OCI-M2 (cell line): ENCODE measurements around the gene TPRG1L.
A peak's percentile ranks its signal among the peaks of the same experiment; 100 is the strongest.
"Not testable (repeated sequence)": the region's sequence is repeated elsewhere in the genome, so short reads cannot be mapped to it uniquely, and the experiment has no call there.

ENCODE experiments used
- DNase-seq: peaks from one replicate; lab custom pipeline; 2025; ENCODE audit not compliant: unreplicated experiment; lab: John Stamatoyannopoulos, UW

The TPRG1L gene

DNA sequence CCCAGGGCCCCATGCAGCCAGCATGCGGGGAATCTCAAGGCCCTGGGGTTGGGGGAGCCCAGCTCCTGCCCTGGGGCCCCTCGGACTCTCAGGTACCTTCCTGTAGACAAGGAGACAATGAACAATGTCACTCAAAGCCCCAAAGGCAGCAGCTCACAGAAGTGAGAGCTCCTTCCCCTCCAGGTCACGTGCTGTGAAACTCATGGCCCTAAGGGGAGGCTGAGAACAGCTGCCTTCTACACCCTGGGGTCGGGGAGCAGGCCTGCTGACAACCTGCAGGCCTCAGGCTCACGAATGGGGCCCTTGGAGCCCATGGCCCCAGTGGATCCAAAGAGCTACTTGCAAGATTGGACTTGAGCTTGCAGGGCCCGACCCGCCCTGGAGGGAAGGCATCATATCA lies 16.7 kb upstream of the TPRG1L start:
- DNase-seq, result no peak

GRCh38 chr1:3609016-3609768 lies 15.6 kb upstream of the TPRG1L start:
- no peak for DNase-seq

GRCh38 chr1:3609769-3610526 lies 14.9 kb upstream of the TPRG1L start:
- DNase-seq, result no peak

- DNase-seq, result no peak
These were observed 14.2 kb upstream of the TPRG1L start for GRCh38 chr1:3610527-3611169.

DNA sequence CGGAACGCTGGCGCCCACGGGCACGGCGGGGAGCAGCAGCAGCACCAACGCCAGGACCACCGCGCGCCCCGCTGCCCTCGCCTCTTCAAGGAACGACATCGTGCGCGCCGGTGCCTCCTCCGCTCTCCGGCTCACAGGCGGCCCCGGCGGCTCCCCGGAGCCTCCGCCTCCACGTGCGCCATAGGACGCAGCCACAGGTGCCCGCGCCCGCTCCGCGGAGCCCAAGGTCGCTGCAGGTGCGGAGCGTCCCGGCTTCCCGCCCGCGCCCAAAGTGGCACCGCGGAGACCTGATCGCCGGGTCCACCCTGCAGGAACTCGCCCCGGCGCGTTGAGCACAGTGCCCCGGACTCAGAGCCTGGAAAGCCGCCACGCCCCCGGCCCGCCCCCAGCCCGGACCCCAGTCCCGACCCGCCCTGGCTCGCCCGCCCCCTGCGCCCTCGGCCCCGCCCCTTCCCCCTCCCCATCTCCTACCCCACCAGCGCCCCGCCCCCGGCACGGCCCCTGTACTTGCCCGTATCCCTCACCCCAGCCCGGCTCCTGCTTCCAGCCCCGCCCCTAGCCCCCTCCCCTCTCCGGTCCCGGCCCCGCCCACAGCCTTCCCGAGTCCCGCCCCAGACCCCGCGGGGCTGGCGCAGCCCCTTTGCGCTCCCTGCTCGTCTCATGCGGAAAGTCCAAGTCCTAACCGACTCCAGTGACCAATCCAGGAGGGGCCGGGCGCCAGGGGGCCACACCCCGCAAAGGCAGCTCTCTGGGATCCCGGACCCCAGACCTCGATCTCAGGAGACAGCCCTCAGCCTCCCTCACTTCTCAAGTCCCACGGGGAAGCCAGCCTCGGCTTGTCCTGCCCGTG lies 13.4 kb upstream of the TPRG1L start, which contains the start of gene MEGF6:
Gene MEGF6, minus strand, starts transcription at position 339 of the 850 bp plus-strand sequence. Its CDS starts 240 bp downstream, at position 99.
- DNase-seq, result peak; percentile 12

- DNase-seq, result no peak
These were observed 12.7 kb upstream of the TPRG1L start for GRCh38 chr1:3612123-3612522.

DNA sequence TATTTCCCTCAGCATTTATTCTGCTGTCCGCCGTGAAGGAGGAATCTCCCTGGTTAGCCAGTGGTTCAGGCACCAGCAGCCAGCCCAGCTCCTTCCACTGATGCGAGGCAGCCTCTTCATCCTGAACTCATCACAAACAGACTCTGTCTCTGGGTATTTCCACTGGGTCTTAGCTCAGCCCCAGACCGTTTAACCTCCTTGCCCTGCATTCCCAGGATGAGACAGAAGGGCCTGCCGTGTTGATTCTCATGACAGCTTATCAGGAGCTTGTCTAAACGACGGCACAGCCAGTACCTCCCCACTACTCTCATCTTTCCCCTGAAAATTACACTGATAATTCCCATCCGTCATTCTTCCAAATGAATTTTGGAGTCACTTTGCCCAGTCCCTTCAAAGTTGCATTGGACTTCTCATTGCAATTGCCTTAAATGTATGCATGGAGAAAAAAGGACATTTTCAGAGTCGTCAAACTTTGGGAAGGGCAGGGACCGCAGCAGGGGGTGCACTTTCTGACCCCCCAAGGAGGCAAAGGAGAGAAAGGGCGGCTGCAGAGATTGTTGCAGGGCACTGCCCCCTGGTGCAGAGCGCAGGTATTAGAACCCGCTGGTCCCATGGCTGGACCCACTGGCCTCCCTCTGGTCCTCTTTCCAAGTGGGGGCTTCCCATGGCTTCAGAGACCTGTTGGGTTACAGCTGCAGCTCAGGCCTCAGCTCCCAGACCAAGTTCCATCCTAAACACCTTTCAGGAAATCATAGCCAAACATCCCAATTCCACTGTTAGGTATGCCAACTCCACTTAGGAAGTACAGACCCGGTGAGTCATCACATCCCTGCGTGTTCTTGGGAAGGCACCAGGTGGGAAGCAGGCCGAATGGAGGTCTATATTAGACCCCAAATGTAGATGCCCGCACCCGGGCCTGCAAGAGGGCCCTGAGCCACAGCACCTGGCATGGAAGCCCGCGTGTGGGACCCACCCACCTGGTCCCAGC lies 9.8 kb upstream of the TPRG1L start:
- no peak for DNase-seq

GRCh38 chr1:3616861-3617260 lies 8.0 kb upstream of the TPRG1L start:
- no peak for DNase-seq

GRCh38 chr1:3617806-3618345 lies 6.9 kb upstream of the TPRG1L start:
- no peak for DNase-seq

- no peak for DNase-seq
These were observed 6.3 kb upstream of the TPRG1L start for GRCh38 chr1:3618531-3618880.

- DNase-seq, result no peak
These were observed 5.7 kb upstream of the TPRG1L start for GRCh38 chr1:3618881-3619671.

- no peak for DNase-seq
These were observed 4.1 kb upstream of the TPRG1L start for GRCh38 chr1:3620708-3621107.

- DNase-seq, result not testable (repeated sequence)
These were observed 3.6 kb upstream of the TPRG1L start for GRCh38 chr1:3621151-3621671.

DNA sequence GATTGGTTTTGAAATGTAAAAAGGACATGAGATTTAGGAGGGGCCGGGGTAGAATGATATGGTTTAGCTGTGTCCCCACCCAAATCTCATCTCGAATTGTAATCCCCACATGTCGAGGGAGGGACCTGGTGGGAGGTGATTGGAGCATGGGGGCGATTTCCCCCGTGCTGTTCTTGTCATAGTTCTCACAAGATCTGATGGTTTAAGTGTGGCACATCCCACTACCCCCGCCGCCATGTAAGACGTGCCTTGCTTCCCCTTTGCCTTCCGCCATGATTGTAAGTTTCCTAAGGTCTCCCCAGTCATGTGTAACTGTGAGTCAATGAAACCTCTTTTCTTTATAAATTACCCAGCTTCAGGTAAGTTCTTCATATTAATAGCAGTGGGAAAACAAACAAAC lies 2.7 kb upstream of the TPRG1L start:
- not testable (repeated sequence) for DNase-seq

DNA sequence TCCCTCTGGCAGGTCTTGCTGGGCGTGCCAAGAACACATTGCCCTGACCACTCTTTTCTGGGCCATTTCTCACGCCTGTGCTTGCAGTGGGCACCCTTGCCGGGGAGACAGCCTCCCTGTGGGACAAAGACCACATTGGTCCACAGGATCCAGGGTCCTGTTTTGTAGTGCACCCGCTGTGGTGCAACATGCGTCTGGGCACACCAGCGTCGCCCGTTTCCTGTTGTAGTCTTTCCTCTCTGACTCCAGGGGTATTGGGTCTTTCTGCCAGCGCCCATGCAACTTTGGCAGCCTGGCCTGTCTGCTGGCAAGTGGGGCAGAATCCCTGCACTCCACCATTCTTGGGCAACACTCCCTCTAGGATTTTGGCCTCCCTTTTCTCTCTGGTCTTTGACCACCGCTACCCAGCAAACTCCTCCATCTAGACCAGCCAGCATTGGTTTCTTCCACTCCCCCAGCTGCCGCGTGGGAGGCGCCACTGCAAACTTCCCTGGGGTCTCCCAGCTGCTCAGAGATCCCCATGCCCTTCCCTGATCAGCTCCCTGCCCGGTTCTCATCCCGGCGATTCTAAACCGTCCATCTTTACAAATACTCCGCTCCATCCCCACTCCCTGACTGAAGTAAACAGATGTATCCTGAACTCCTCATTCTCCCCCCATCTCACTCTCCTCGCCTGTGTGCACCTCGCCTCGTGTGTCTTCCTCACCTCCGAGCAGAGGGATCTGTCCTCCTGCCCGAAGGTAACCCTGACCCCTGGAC lies 1.2 kb upstream of the TPRG1L start:
- no peak for DNase-seq

- peak; percentile 17 for DNase-seq
These were observed 514 bp downstream of the TPRG1L start for GRCh38 chr1:3625151-3625907.

DNA sequence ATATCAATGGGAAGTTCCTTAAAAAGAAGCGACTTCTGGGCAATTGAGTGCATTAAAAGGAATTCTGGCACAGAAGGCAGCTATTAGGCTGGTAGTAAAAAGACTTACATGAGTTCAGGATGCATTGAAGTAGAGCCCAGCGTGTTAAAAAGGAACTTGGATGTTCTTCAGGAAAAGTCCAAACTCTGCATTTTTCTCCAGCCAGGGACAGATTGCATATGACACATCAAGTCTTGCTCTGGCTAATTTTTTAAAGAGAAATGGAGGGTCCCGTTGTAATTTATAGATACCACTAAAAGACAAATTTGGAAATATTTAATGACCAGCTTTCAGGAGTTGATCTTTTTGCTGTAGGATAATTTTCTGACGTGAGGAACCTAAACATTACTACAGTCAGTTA lies 1.2 kb downstream of the TPRG1L start:
- DNase-seq, result no peak
